Measurements from ENCODE around the gene RGS10. TPM values are rescaled to one million over a fixed set of nuclear protein-coding genes. Genes with fewer than 3 reads are reported as not detected.

RGS10 gene
- total and polyA plus RNA-seq, 9 of the 15 experiments (the other 6 are each of a cell fraction or from before 2014, with no cell fraction given), result 31.9 to 123 (median 62.1) TPM

GRCh38 chr10:119543814-119544642 lies 1.5 kb upstream of the RGS10 start:
- ChIA-PET POLR2A (interaction anchor here (1.1 kb wide), 1 partner anchor 28 kb away, joined by 4 read pairs; no protein-coding TSS in a partner anchor), CTCF (ENCODE audit: low intra/inter-chr PET ratio) (no interaction called here)
- no peaks in the 10 kb centered on the region for H3K36me3 ChIP-seq (ENCODE audit: control insufficient read depth, insufficient read depth, low read length)
- DNase-seq (ENCODE audit: extremely low read depth in 1 of 4, low spot score in 3 of 4), result no peak
- peak overlapping the region; percentile 77; the same call in 1 of the 2 replicates for H3K4me2 ChIP-seq (ENCODE audit: insufficient read depth, low read length)
- no peak for ATAC-seq
- H4K20me1 ChIP-seq (replicated peaks; ENCODE audit: control insufficient read depth, insufficient read depth, low read length), result no peaks in the 10 kb centered on the region
- no peak overlapping the region for H3K4me3 ChIP-seq
- H3K79me2 ChIP-seq (ENCODE audit: control insufficient read depth, insufficient read depth, low read length), result peaks cover 36% of the 10 kb centered on the region
- in situ Hi-C loops (cut with MboI) (no loop called here), intact Hi-C loops (cut with micrococcal nuclease) (loop anchor here (1.0 to 10.0 kb wide), 5 partner anchors 47 to 337 kb away; partner anchors contain the start of genes BAG3 and GRK5)
- no peaks in the 10 kb centered on the region for H3K27me3 ChIP-seq (ENCODE audit: control insufficient read depth in 2 of 2, insufficient read depth in 2 of 2, low read length in 2 of 2)
- H2AFZ ChIP-seq (ENCODE audit: low read depth, low read length), result peak overlapping the region; percentile 82; the same call in 1 of the 2 replicates
- no peak overlapping the region for H3K27ac ChIP-seq (ENCODE audit: extremely low read depth, low read depth, low read length)
- BruUV-seq (replicated peaks), result no TSS peak
- H3K9ac ChIP-seq (ENCODE audit: insufficient read depth in 1 of 2, low read depth in 2 of 2, low read length in 2 of 2), result no peak overlapping the region; a peak in 1 of 4 replicates
- peaks cover 9 to 43% of the 10 kb centered on the region in 2 experiments; a peak in 4 of 5 replicates for H3K4me1 ChIP-seq (replicated peaks in 1 of 2; ENCODE audit: control insufficient read depth in 2 of 2, insufficient read depth in 2 of 2, low read length in 2 of 2)
- 77% methylated on average over 18 of the region's 19 CpGs for WGBS (ENCODE audit: insufficient coverage, low coverage, missing lambda C conversion rate)
- FAIRE-seq, result no peak
- no peaks in the 10 kb centered on the region for H3K9me1 ChIP-seq (ENCODE audit: control insufficient read depth, insufficient read depth, low read length)
- H3K9me3 ChIP-seq (replicated peaks; ENCODE audit: control insufficient read depth, insufficient read depth, low read depth, low read length), result no peaks in the 10 kb centered on the region
- TF ChIP-seq FOXM1 (IDR thresholded peaks at IDR 0.05; ENCODE audit: low read depth), result no peak
- no peak for TF ChIP-seq FOXM1 (CRISPR knock-in tag; IDR thresholded peaks at IDR 0.05; ENCODE audit: low read depth)
- TF ChIP-seq BMI1 (IDR thresholded peaks at IDR 0.05; ENCODE audit: low read length), result no peak
- no peak for TF ChIP-seq ZNF699 (CRISPR knock-in tag; IDR thresholded peaks at IDR 0.05; ENCODE audit: insufficient replicate concordance)
- TF ChIP-seq ZNF324 (CRISPR knock-in tag; IDR thresholded peaks at IDR 0.05), result no peak
- TF ChIP-seq KLF13 (tag; IDR thresholded peaks at IDR 0.05; ENCODE audit: borderline replicate concordance, low read depth), result no peak
- TF ChIP-seq ZNF76 (CRISPR knock-in tag; IDR thresholded peaks at IDR 0.05; ENCODE audit: borderline replicate concordance), result no peak
- no peak for TF ChIP-seq ATF3 (IDR thresholded peaks at IDR 0.05)
- no peak for TF ChIP-seq ATF3 (CRISPR knock-in tag; conservative IDR thresholded peaks at IDR 0.05)
- no peak for TF ChIP-seq ETS2 (tag; IDR thresholded peaks at IDR 0.05; ENCODE audit: borderline replicate concordance, poor library complexity, severe bottlenecking)
- no peak for TF ChIP-seq ATF1 (CRISPR knock-in tag; IDR thresholded peaks at IDR 0.05)
- no peak for TF ChIP-seq ATF1 (tag; IDR thresholded peaks at IDR 0.05)
- no peak for TF ChIP-seq ZNF3 (CRISPR knock-in tag; IDR thresholded peaks at IDR 0.05)
- no peak for TF ChIP-seq SFPQ (IDR thresholded peaks at IDR 0.05; ENCODE audit: low read depth, low read length)
- TF ChIP-seq SMAD1 (IDR thresholded peaks at IDR 0.05; ENCODE audit: low read depth, low read length, partially characterized antibody), result no peak
